ENCODE measurements around the gene BIVM.
"Not testable (repeated sequence)": the region's sequence is repeated elsewhere in the genome, so short reads cannot be mapped to it uniquely, and the experiment has no call there.

BIVM gene, protein sequence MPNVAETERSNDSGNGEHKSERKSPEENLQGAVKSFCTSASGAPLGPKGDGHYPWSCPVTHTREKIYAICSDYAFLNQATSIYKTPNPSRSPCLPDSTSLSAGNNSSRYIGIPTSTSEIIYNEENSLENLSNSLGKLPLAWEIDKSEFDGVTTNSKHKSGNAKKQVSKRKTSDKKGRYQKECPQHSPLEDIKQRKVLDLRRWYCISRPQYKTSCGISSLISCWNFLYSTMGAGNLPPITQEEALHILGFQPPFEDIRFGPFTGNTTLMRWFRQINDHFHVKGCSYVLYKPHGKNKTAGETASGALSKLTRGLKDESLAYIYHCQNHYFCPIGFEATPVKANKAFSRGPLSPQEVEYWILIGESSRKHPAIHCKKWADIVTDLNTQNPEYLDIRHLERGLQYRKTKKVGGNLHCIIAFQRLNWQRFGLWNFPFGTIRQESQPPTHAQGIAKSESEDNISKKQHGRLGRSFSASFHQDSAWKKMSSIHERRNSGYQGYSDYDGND
- total RNA-seq = 16.1 to 16.4 reads per million in 2 donors

DNA sequence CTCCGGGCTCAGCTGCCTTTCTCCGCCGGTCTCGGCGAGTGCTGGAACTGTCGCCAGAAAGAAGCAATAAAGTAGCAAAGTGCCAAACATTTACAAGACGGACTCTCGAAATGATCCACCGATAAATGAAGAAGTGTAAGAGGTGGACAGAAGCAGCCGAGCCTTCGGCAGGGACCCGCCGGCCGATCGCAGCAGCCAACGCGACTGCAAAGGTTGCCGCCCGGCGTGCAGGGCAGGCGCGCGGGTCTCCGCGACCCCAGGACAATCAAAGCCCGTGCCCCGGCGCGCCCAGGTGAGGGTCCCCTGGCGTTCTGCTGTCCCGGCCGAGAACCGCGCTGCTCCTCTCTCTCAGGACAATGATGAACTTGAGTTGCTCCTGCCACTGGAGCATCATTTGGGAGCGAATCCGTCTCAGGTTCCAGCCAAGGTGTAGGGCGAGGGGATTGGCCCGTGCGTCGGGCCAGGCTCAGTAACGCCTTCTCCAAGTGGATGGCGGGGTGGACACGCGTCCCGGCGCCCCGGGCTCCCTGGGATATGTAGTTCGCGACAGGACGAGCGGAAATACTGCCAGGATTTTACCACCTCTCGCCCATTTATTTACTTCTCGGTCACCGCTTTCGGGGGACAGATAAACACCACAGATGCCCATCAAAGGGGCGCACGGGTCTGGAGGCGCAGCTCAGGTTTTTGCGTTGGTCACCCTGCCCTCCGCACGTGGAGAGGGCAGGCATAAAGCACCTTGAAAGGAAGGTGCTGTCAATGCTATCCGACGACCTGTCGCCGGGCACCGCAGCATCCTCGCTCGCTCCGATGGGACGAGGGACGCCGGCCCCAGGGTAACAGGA, at the start of gene BIVM, which contains the start of gene POGLUT2:
Gene BIVM (plus strand): TSS at position 539 of the 845 bp plus-strand sequence. CDS start 8,149 bp downstream, outside the sequence.
Gene POGLUT2 (minus strand): TSS at position 396 of the 845 bp plus-strand sequence. CDS start 306 bp downstream, at position 90.
- DNase-seq = peak; percentile 67

GRCh38 chr13:102751886-102752285, 47.0 kb upstream of the BIVM start:
- no peak for DNase-seq

DNA sequence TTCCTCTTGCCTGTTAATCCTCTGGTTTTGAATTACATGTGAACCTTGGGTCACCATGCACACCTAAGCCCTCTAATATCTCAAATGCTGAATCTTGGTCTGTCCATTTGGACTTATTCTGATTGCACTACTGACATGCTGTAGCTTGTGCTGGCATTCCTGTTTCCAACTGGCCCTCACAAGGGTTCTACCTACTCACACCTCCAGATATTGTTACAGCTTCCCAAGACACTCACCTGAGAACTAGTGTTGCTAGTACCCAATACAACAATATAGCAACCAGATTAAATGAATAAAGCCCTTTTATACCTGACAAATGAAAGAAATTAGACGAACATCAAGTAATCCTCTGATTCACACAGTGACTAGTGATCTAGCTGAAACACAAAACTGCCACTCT, 41.9 kb upstream of the BIVM start:
- no peak for DNase-seq

GRCh38 chr13:102758842-102759241, 40.1 kb upstream of the BIVM start:
- DNase-seq = no peak

GRCh38 chr13:102761071-102761470, 37.8 kb upstream of the BIVM start:
- DNase-seq = no peak

DNA sequence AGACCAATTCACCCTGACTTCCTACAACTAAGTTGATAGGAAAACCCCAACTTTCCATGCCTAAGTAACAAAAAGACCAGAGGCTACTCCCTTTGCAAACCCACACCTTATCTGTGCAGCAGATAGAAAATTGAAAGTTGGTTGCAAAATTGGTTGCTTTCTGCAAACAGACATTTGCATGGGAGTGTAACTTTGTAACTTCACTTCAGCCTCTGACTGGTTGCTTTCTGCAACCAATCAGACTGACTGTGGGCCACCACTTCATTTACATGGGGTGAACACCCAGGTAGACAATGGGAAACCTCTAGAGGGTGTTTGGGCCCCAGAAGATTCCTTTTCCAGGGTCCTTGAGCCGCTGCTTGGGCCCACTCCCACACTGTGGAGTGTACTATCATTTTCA, 35.2 kb upstream of the BIVM start:
- no peak for DNase-seq

GRCh38 chr13:102768909-102769308, 30.0 kb upstream of the BIVM start:
- no peak for DNase-seq

GRCh38 chr13:102769679-102770078, 29.2 kb upstream of the BIVM start:
- no peak for DNase-seq

- no peak for DNase-seq
Observed at GRCh38 chr13:102770435-102770834, 28.5 kb upstream of the BIVM start.

GRCh38 chr13:102771298-102772041, 27.4 kb upstream of the BIVM start:
- no peak for DNase-seq

DNA sequence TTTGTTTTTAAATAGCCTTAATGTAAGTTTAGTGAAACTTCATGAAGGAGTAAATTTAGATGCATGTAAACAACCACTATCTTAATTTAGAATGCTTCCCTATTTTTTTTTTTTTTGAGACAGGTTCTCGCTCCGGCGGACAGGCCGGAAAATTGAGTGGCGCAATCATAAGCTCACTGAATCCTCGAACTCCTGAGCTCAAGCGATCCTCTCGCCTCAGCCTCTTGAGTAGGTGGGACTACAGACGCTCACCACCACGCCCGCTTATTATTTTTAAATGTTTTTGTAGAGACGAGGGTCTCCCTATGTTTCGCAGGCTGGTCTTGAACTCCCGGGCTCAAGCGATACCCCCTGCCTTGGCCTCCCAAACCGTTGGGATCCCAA, 26.9 kb upstream of the BIVM start:
- no peak for DNase-seq

DNA sequence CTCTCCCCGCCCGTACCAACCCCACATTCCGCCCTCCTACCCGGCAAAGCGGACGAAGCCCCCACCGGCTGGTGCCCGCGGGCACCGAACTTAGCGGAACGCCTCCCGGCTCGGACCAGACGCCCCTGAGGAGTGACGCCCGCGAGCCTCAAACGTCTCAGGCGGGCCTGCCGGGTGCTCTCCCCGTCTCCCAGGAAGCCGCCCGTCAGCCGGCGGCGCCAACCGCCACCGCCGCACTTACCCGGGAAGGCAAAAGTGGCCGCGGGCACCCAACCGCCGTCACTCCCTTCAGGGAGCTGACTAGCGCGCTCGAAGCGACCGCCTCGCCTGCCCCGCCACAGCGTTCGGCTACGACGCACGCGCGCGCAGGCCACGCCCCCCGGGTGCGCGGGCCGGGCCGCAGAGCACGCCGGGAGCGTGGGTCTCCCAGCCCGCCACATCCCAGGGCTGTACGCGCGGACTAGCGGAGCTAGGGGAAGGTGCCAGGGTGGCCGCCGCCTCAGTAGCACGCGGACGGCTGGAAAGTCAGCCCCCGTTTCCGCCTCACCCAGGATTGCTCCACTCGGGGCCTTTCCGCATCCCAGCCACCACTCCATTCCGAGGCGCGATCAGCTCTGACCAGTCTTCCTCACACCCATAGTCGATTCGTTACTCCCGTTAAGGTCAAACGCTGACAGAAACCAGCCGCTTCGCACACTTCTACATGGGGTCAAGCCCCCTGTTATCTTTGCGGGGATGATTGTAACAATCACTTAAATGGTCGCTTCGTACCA, 25.3 kb upstream of the BIVM start, which contains the start of gene TEX30:
Gene TEX30 (minus strand): TSS at position 346 of the 773 bp plus-strand sequence. CDS start 3,760 bp downstream, outside the sequence.
- DNase-seq = peak; percentile 84

DNA sequence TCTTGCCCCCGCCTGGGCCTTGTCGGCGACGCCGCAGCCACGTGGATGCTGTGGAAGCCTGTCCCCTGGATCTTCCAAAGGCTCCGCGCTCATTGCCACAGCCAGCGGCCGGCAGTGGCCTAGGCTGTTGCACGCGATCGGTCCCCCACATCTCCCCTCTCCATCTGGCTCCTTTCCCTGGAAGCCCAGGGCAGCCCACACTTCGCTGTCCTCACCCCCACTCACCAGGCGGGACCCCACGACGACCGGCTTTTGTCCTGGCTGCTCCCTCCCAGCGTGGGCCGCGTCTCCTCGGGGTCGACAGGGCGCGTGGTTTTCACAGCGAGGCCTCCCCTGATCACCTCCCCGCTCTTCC, 24.7 kb upstream of the BIVM start:
- peak; percentile 18 for DNase-seq

- DNase-seq = no peak
Observed at GRCh38 chr13:102774591-102775520, 24.1 kb upstream of the BIVM start.

GRCh38 chr13:102776271-102776670, 22.6 kb upstream of the BIVM start:
- no peak for DNase-seq

DNA sequence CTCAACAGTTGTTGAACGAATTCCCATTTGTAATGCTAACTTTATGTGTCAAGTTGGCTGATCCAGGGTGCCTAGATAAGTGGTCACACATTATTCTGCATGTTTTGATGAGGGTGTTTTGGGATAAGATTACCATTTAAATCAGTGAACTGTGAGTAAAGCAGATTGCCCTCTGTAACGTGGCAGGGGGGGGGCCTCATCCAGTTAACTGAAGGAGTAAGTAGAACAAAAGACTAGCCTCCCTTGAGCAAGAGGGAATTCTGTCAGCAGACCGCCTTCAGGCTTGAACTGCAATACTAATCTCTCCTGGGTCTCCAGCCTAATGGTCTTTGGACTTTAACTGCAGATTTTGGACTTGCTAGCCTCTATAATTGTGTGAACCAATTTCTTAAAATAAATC, 21.2 kb upstream of the BIVM start:
- DNase-seq = no peak

GRCh38 chr13:102779436-102780159, 19.3 kb upstream of the BIVM start:
- no peak for DNase-seq

DNA sequence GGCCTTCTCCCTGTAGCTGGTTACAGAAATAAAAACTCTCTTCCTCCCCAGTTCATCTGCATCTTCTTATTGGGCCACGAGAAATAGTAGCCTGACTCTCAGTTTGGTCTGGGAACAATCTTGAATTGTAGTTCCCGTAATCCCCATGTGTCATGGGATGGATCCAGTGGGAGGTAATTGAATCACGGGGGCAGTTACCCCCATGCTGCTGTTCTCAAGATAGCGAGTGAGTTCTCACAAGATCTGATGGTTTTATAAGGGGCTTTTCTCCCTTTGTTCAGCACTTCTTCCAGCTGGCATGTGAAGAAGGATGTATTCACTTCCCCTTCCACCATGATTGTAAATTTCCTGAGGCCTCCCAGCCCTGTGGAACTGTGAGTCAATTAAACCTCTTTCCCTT, 18.3 kb upstream of the BIVM start:
- DNase-seq = not testable (repeated sequence)

GRCh38 chr13:102781591-102781990, 17.3 kb upstream of the BIVM start:
- DNase-seq = no peak

DNA sequence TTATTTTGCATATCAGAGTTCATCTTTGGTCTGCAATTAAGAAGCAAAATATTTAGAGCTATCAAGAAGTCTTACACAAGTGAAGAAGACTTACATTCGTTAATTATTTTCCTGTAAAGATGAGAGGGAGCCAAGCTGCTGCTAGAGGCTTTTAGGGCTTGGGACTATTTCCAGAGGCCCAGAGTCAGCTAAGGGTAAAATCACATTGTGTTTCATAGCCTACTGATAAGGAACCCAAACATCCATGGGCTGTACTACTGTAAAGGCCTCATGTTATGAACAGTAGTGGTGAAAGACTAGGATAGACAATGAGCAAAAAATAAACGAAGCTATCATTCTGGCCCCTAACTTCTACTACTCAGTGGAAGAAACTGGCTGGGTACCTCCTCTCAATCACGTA, 14.4 kb upstream of the BIVM start:
- no peak for DNase-seq

Data from activated gamma-delta T cell (primary cell).